H1 (cell line): Measurements from ENCODE around the gene EHBP1. TPM values are rescaled to one million over a fixed set of nuclear protein-coding genes. Genes with fewer than 3 reads are reported as not detected.

Experiments used
- CTCF ChIA-PET: fragments of 300-600 bp; sonication (Branson Sonifier 250); formaldehyde crosslinking; loops from one replicate; lab custom pipeline; 2021; ENCODE audit not compliant: partially characterized antibody; lab: Charles Lee
- POLR2A ChIA-PET: fragments of 300-600 bp; sonication (Branson Sonifier 250); formaldehyde crosslinking; loops from one replicate; lab custom pipeline; 2021; ENCODE audit warnings: inconsistent platforms; ENCODE audit not compliant: partially characterized antibody; lab: Charles Lee
- DNase-seq, 2 experiments: peaks; one replicate each; pipeline versions ENCODE4 v3.0.0 to v3.0.0-alpha.2; 2010 to 2022; ENCODE audit warnings: low spot score in 2 of 2, low read depth in 1 of 2, mixed read lengths in 1 of 2
- FAIRE-seq: peaks from 2 replicates; lab custom pipeline; 2011; peaks lifted over from hg19 to GRCh38; lab: Jason Lieb, UNC
- H2AFZ ChIP-seq: 2 replicates; pipeline ENCODE4 v1.8.1; 2012; ENCODE audit warnings: low read length, inconsistent platforms
- H2AK5ac ChIP-seq: 2 replicates; pipeline ENCODE4 v1.6.1; 2013; ENCODE audit warnings: low read depth, low read length
- H2BK120ac ChIP-seq: replicated peaks from 2 replicates; pipeline ENCODE3; 2013; ENCODE audit warnings: low read depth, low read length, inconsistent platforms
- H2BK12ac ChIP-seq: 2 replicates; pipeline ENCODE4 v1.6.1; 2013; ENCODE audit warnings: low read depth, low read length
- H2BK15ac ChIP-seq: 2 replicates; pipeline ENCODE4 v1.6.1; 2013; ENCODE audit warnings: low read length
- H2BK20ac ChIP-seq: 2 replicates; pipeline ENCODE4 v1.6.1; 2013; ENCODE audit warnings: low read length
- H2BK5ac ChIP-seq: 2 replicates; pipeline ENCODE4 v1.6.1; 2013; ENCODE audit warnings: low read depth, low read length
- H3K14ac ChIP-seq: 2 replicates; pipeline ENCODE4 v1.6.1; 2013; ENCODE audit warnings: inconsistent platforms; ENCODE audit not compliant: insufficient read length
- H3K18ac ChIP-seq: 2 replicates; pipeline ENCODE4 v1.6.1; 2013; ENCODE audit warnings: low read length; ENCODE audit errors: extremely low read depth
- H3K23ac ChIP-seq: 2 replicates; pipeline ENCODE4 v1.6.1; 2013; ENCODE audit warnings: inconsistent platforms; ENCODE audit not compliant: insufficient read length
- H3K23me2 ChIP-seq: 2 replicates; pipeline ENCODE4 v1.6.1; 2013; ENCODE audit warnings: low read depth, low read length
- H3K27ac ChIP-seq: 2 replicates; pipeline ENCODE4 v1.6.1; 2011; ENCODE audit warnings: low read depth, low read length, inconsistent platforms
- H3K27me3 ChIP-seq, 4 experiments: replicated peaks in 1 of 4; 1 replicate in 1 of 4; 2 replicates in 3 of 4; pipeline versions ENCODE4 v1.6.1 to v1.8.1; 2011 to 2013; ENCODE audit warnings: low read length in 3 of 4, mild to moderate bottlenecking in 3 of 4, inconsistent platforms in 2 of 4, mixed read lengths in 2 of 4, moderate library complexity in 1 of 4; ENCODE audit not compliant: control insufficient read depth in 3 of 4, insufficient read depth in 3 of 4; ENCODE audit errors: extremely low read depth in 1 of 4
- H3K36me3 ChIP-seq, 4 experiments: 2 replicates each; pipeline versions ENCODE4 v1.6.1 to v1.8.1; 2011 to 2013; ENCODE audit warnings: mild to moderate bottlenecking in 4 of 4, low read length in 3 of 4, moderate library complexity in 2 of 4, control low read depth in 1 of 4, inconsistent platforms in 1 of 4; ENCODE audit not compliant: insufficient read depth in 4 of 4, control insufficient read depth in 2 of 4
- H3K4ac ChIP-seq: replicated peaks from 2 replicates; pipeline ENCODE3; 2013; ENCODE audit warnings: low read length, low read depth, mixed read lengths, inconsistent platforms; ENCODE audit not compliant: insufficient read length
- H3K4me1 ChIP-seq, 4 experiments: replicated peaks in 1 of 4; 1 replicate in 1 of 4; 2 replicates in 3 of 4; pipeline versions ENCODE4 v1.6.1 to v1.8.1; 2011 to 2013; ENCODE audit warnings: low read length in 3 of 4, inconsistent platforms in 2 of 4, mixed read lengths in 1 of 4; ENCODE audit not compliant: insufficient read depth in 4 of 4, control insufficient read depth in 3 of 4
- H3K4me2 ChIP-seq, 2 experiments: 2 replicates each; pipeline versions ENCODE4 v1.6.1 to v1.8.1; 2011 to 2013; ENCODE audit warnings: low read depth in 2 of 2, low read length in 2 of 2, control low read depth in 1 of 2, inconsistent platforms in 1 of 2, mild to moderate bottlenecking in 1 of 2; ENCODE audit not compliant: insufficient read depth in 1 of 2
- H3K4me3 ChIP-seq, 4 experiments: fragments of 200-600, 300-600 bp in 1 of 4; sonication (generic), shearing (Covaris generic), sonication (Bioruptor Twin) in 1 of 4; 2 replicates each; pipeline versions ENCODE4 v1.5.1 to v1.8.1; 2011 to 2016; ENCODE audit warnings: low read length in 4 of 4, low read depth in 3 of 4, control low read depth in 2 of 4, inconsistent platforms in 2 of 4, mild to moderate bottlenecking in 2 of 4, mixed read lengths in 1 of 4, moderate library complexity in 1 of 4; ENCODE audit not compliant: insufficient read depth in 2 of 4; ENCODE audit errors: extremely low read depth in 1 of 4
- H3K56ac ChIP-seq: replicated peaks from 2 replicates; pipeline ENCODE3; 2013; ENCODE audit warnings: low read depth, mild to moderate bottlenecking, mixed read lengths, low read length, inconsistent platforms; ENCODE audit not compliant: insufficient read length
- H3K79me1 ChIP-seq: 2 replicates; pipeline ENCODE4 v1.6.1; 2013; ENCODE audit warnings: low read depth, low read length, control low read depth
- H3K79me2 ChIP-seq, 2 experiments: 2 replicates each; pipeline versions ENCODE4 v1.6.1 to v1.8.1; 2012 to 2013; ENCODE audit warnings: low read length in 2 of 2, mild to moderate bottlenecking in 2 of 2, inconsistent platforms in 1 of 2; ENCODE audit not compliant: insufficient read depth in 2 of 2, control insufficient read depth in 1 of 2
- H3K9ac ChIP-seq, 4 experiments: replicated peaks in 1 of 4; 1 replicate in 1 of 4; 2 replicates in 3 of 4; pipeline versions ENCODE4 v1.6.1 to v1.8.1; 2011 to 2013; ENCODE audit warnings: low read depth in 3 of 4, low read length in 3 of 4, control low read depth in 2 of 4, mild to moderate bottlenecking in 2 of 4, moderate library complexity in 2 of 4, inconsistent platforms in 1 of 4; ENCODE audit errors: extremely low read depth in 1 of 4
- H3K9me3 ChIP-seq, 2 experiments: 2 replicates each; pipeline versions ENCODE4 v1.6.1 to v1.8.1; 2012 to 2013; ENCODE audit warnings: mild to moderate bottlenecking in 2 of 2, moderate library complexity in 2 of 2, control low read depth in 1 of 2, inconsistent platforms in 1 of 2, low read depth in 1 of 2, low read length in 1 of 2, mixed read lengths in 1 of 2; ENCODE audit not compliant: insufficient read depth in 2 of 2
- H4K20me1 ChIP-seq, 2 experiments: replicated peaks in 1 of 2; 2 replicates each; pipeline versions ENCODE3 to v1.8.1; 2011 to 2013; ENCODE audit warnings: inconsistent platforms in 2 of 2, low read length in 2 of 2, mild to moderate bottlenecking in 1 of 2; ENCODE audit not compliant: insufficient read depth in 2 of 2, control insufficient read depth in 1 of 2
- H4K5ac ChIP-seq: 2 replicates; pipeline ENCODE4 v1.6.1; 2013; ENCODE audit warnings: low read length, low read depth, mixed read lengths, inconsistent platforms; ENCODE audit not compliant: insufficient read length
- H4K8ac ChIP-seq: 2 replicates; pipeline ENCODE4 v1.8.0; 2013; ENCODE audit warnings: mild to moderate bottlenecking, moderate library complexity, low read length, inconsistent platforms; ENCODE audit not compliant: insufficient read depth; ENCODE audit errors: extremely low read depth
- H4K91ac ChIP-seq: replicated peaks from 2 replicates; pipeline ENCODE3; 2013; ENCODE audit warnings: low read length, mixed read lengths, inconsistent platforms; ENCODE audit not compliant: insufficient read length
- ASH2L ChIP-seq: fragments of 200-600, 300-600 bp; sonication (generic); IDR thresholded peaks from one replicate; pipeline ENCODE4 v1.7.1; 2017; ENCODE audit warnings: low read length
- BCL11A ChIP-seq, 2 experiments: IDR thresholded peaks; one replicate each; pipeline ENCODE4 v1.6.1; 2011; ENCODE audit warnings: low read depth in 2 of 2, low read length in 2 of 2, mild to moderate bottlenecking in 2 of 2
- CEBPB ChIP-seq: IDR thresholded peaks from 2 replicates; pipeline ENCODE4 v1.6.1; 2012; ENCODE audit warnings: low read depth, low read length
- EGR1 ChIP-seq: IDR thresholded peaks from 2 replicates; pipeline ENCODE4 v1.6.1; 2011; ENCODE audit warnings: low read depth, low read length, borderline replicate concordance
- MAX ChIP-seq: IDR thresholded peaks from 2 replicates; pipeline ENCODE4 v1.6.1; 2012; ENCODE audit warnings: inconsistent platforms
- NANOG ChIP-seq: IDR thresholded peaks from 2 replicates; pipeline ENCODE4 v1.6.1; 2011; ENCODE audit warnings: low read length, low read depth, mild to moderate bottlenecking, inconsistent platforms; ENCODE audit not compliant: insufficient read depth, poor library complexity, severe bottlenecking
- NRF1 ChIP-seq: IDR thresholded peaks from 2 replicates; pipeline ENCODE4 v1.6.1; 2011; ENCODE audit warnings: mild to moderate bottlenecking, low read depth, low read length, improper control_type of control experiment
- POLR2AphosphoS5 ChIP-seq: IDR thresholded peaks from 2 replicates; pipeline ENCODE4 v1.6.1; 2011; ENCODE audit warnings: low read depth, low read length
- RFX5 ChIP-seq: IDR thresholded peaks from 2 replicates; pipeline ENCODE4 v1.6.1; 2011; ENCODE audit warnings: low read depth, low read length, improper control_type of control experiment, borderline replicate concordance
- SP1 ChIP-seq: IDR thresholded peaks from 2 replicates; pipeline ENCODE4 v1.6.1; 2011; ENCODE audit warnings: low read depth, low read length
- SP2 ChIP-seq: IDR thresholded peaks from 2 replicates; pipeline ENCODE4 v1.6.1; 2012; ENCODE audit warnings: mild to moderate bottlenecking, low read length, inconsistent platforms
- SP4 ChIP-seq: IDR thresholded peaks from 2 replicates; pipeline ENCODE4 v1.6.1; 2012; ENCODE audit warnings: low read length, inconsistent platforms
- SRF ChIP-seq: IDR thresholded peaks from 2 replicates; pipeline ENCODE4 v1.6.1; 2011; ENCODE audit warnings: mild to moderate bottlenecking, low read depth, low read length, moderate library complexity
- SUZ12 ChIP-seq: fragments of 200-600 bp; sonication (generic); IDR thresholded peaks from 2 replicates; pipeline ENCODE4 v1.6.1; 2012; ENCODE audit warnings: mild to moderate bottlenecking, inconsistent platforms, low read length, moderate library complexity, mixed read lengths
- TBP ChIP-seq: IDR thresholded peaks from 2 replicates; pipeline ENCODE4 v1.6.1; 2011; ENCODE audit warnings: low read depth, low read length, improper control_type of control experiment
- WGBS, 2 experiments: shearing (Covaris generic) in 1 of 2; methylation state at CpG; one replicate each; pipeline versions ENCODE4 v1.1.6 to v1.1.7; 2013 to 2015; ENCODE audit warnings: low lambda C conversion rate in 2 of 2, mixed read lengths in 2 of 2, inconsistent platforms in 1 of 2, low coverage in 1 of 2, missing lambda C conversion rate in 1 of 2; ENCODE audit not compliant: insufficient replicate concordance in 2 of 2, insufficient coverage in 1 of 2, insufficient read length in 1 of 2; ENCODE audit errors: extremely low coverage in 1 of 2, missing lambda C conversion rate in 1 of 2; 5-methylcytosine and 5-hydroxymethylcytosine counted together
- polyA plus RNA-seq, 7 experiments: library from polyadenylated mRNA; depleted of rRNA in 3 of 7; stranded (reverse) in 5 of 7; unstranded in 2 of 7; fragments of >200 nt in 5 of 7; fragments of 200-250 nt in 2 of 7; gene quantifications; 1 replicate in 5 of 7; 2 replicates in 1 of 7; 4 replicates in 1 of 7; pipeline versions ENCODE4 v1.2.1 to v1.2.3, GENCODE V29; 2011 to 2013; ENCODE audit warnings: missing spikeins in 2 of 7, mixed read lengths in 2 of 7
- total RNA-seq: library from RNA; stranded (reverse); fragmentation: NEBNext Ultra II Directional; extraction: Animal tissue kit (Norgen Biotek cat#: 25700); gene quantifications from 2 replicates; pipeline ENCODE4 v1.2.1, GENCODE V29; 2021
- TF ChIP-seq, protein P1 (sequence below): IDR thresholded peaks from 2 replicates; pipeline ENCODE4 v1.6.1; 2011; ENCODE audit warnings: low read depth, mild to moderate bottlenecking, low read length; ENCODE audit not compliant: insufficient read depth

The EHBP1 gene
- total and polyA plus RNA-seq, 2 of the 8 experiments (the other 6 are each of a cell fraction or from before 2014, with no cell fraction given): 12.0 to 64.1 TPM

GRCh38 chr2:62768615-62769014 lies 63.1 kb downstream of the EHBP1 start:
- POLR2A ChIA-PET: no interaction called here
- TF ChIP-seq TBP (no peak), CEBPB (no peak), SUZ12 (no peak), NANOG (no peak), NRF1 (no peak), SRF (no peak), SP4 (no peak), RFX5 (no peak), MAX (no peak), SP1 (no peak), EGR1 (no peak), POLR2AphosphoS5 (no peak), SP2 (no peak), BCL11A (IDR thresholded peaks at IDR 0.05; ENCODE audit: low read depth in 2 of 2, low read length in 2 of 2) (no peak), ASH2L (no peak)
- TF ChIP-seq, protein P1, sequence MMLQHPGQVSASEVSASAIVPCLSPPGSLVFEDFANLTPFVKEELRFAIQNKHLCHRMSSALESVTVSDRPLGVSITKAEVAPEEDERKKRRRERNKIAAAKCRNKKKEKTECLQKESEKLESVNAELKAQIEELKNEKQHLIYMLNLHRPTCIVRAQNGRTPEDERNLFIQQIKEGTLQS: no peak

More at GRCh38 chr2:62768615-62769014, 63.1 kb downstream of the EHBP1 start:
- no peak overlapping the region for H2BK120ac ChIP-seq
- no peak overlapping the region for H4K5ac ChIP-seq
- H3K79me2 ChIP-seq: no peaks in the 10 kb centered on the region
- 97% methylated on average over 3 of the region's 3 CpGs; no CpG with 5 or more reads in 1 of the 2 experiments for WGBS, 2 experiments
- no peaks in the 10 kb centered on the region for H3K4me1 ChIP-seq
- H3K27ac ChIP-seq: no peak overlapping the region
- no peaks in the 10 kb centered on the region for H3K27me3 ChIP-seq
- H3K9ac ChIP-seq: no peak overlapping the region
- CTCF ChIA-PET: interaction anchor here (1.6 kb wide), 1 partner anchor 312 kb away, joined by 9 read pairs; no protein-coding TSS in a partner anchor
- H3K23ac ChIP-seq: no peak overlapping the region
- no peak overlapping the region for H4K8ac ChIP-seq
- H3K4me2 ChIP-seq: no peak overlapping the region
- H2BK12ac ChIP-seq: no peak overlapping the region
- no peaks in the 10 kb centered on the region for H4K20me1 ChIP-seq
- no peak overlapping the region for H3K14ac ChIP-seq
- FAIRE-seq (no peak), DNase-seq (no peak)
- no peak overlapping the region for H3K4me3 ChIP-seq
- no peak overlapping the region for H2BK5ac ChIP-seq
- H2AK5ac ChIP-seq: no peak overlapping the region
- H3K9me3 ChIP-seq: 0 out of 4 replicates have a peak, but pooled peaks cover 0 to 3% of the 10 kb centered on the region in 2 experiments
- no peak overlapping the region for H3K56ac ChIP-seq
- no peaks in the 10 kb centered on the region for H3K79me1 ChIP-seq
- H4K91ac ChIP-seq: no peak overlapping the region
- no peaks in the 10 kb centered on the region for H3K36me3 ChIP-seq
- H2BK20ac ChIP-seq: no peak overlapping the region
- no peak overlapping the region for H3K4ac ChIP-seq
- H2AFZ ChIP-seq: no peak overlapping the region
- no peaks in the 10 kb centered on the region for H3K23me2 ChIP-seq
- H2BK15ac ChIP-seq: no peak overlapping the region
- no peak overlapping the region for H3K18ac ChIP-seq
